GM21360 (cell line): ENCODE measurements around the gene MLANA.

Experiments used
- ATAC-seq: cut with Tn5 transposase; IDR thresholded peaks from one replicate; pipeline ENCODE4 v1.9.1; 2021; ENCODE audit warnings: mild to moderate bottlenecking, moderate library complexity; ENCODE audit not compliant: unreplicated experiment

MLANA gene

GRCh38 chr9:5890641-5891040 lies at the start of gene MLANA:
MLANA (plus strand) TSS chr9:5890889; CDS start chr9:5892475, 1,586 bp downstream.
- ATAC-seq: no peak

- no peak for ATAC-seq
Measured at GRCh38 chr9:5841771-5842573, 48.7 kb upstream of the MLANA start.

GRCh38 chr9:5842929-5843793 lies 47.5 kb upstream of the MLANA start:
- ATAC-seq: no peak

GRCh38 chr9:5843794-5844471 lies 46.8 kb upstream of the MLANA start:
- ATAC-seq: no peak

- no peak for ATAC-seq
Measured at GRCh38 chr9:5845157-5845531, 45.5 kb upstream of the MLANA start.

GRCh38 chr9:5846096-5846495 lies 44.6 kb upstream of the MLANA start:
- no peak for ATAC-seq

GRCh38 chr9:5846501-5846921 lies 44.2 kb upstream of the MLANA start:
- no peak for ATAC-seq

- no peak for ATAC-seq
Measured at GRCh38 chr9:5848372-5848882, 42.3 kb upstream of the MLANA start.

GRCh38 chr9:5850724-5851122 lies 40.0 kb upstream of the MLANA start:
- ATAC-seq: no peak

- ATAC-seq: peak; percentile 98
Measured at GRCh38 chr9:5851445-5851844, 39.2 kb upstream of the MLANA start.

GRCh38 chr9:5852987-5853386 lies 37.7 kb upstream of the MLANA start:
- no peak for ATAC-seq

GRCh38 chr9:5853617-5854016 lies 37.1 kb upstream of the MLANA start:
- ATAC-seq: no peak

GRCh38 chr9:5854063-5854790 lies 36.5 kb upstream of the MLANA start:
- no peak for ATAC-seq

GRCh38 chr9:5857928-5858327 lies 32.8 kb upstream of the MLANA start:
- ATAC-seq: no peak

- ATAC-seq: no peak
Measured at GRCh38 chr9:5858833-5859232, 31.9 kb upstream of the MLANA start.

- ATAC-seq: no peak
Measured at GRCh38 chr9:5863092-5863746, 27.5 kb upstream of the MLANA start.

GRCh38 chr9:5864446-5864845 lies 26.2 kb upstream of the MLANA start:
- ATAC-seq: no peak

- ATAC-seq: no peak
Measured at GRCh38 chr9:5866272-5866671, 24.4 kb upstream of the MLANA start.

GRCh38 chr9:5866685-5867084 lies 24.0 kb upstream of the MLANA start:
- no peak for ATAC-seq

GRCh38 chr9:5868235-5868634 lies 22.5 kb upstream of the MLANA start:
- no peak for ATAC-seq
